Tibial artery (tissue), 4 donors: Measurements from ENCODE around the gene RTN4RL2.

Source experiments
- DNase-seq, 2 donors: peaks; one replicate each; pipeline ENCODE4 v3.0.0-alpha.2; 2019
- H3K27ac ChIP-seq, 2 donors: fragments of 200-600 bp; sonication (generic) in 1 of 2; 1 replicate in 1 of 2; 2 replicates in 1 of 2; pipeline ENCODE4 v1.5.1; 2018 to 2019; ENCODE audit warnings: mild to moderate bottlenecking in 1 of 2
- H3K27me3 ChIP-seq, 2 donors: fragments of 200-600 bp; sonication (generic) in 1 of 2; one replicate each; pipeline versions ENCODE4 v1.5.1 to v1.6.0; 2016 to 2019
- H3K36me3 ChIP-seq, 3 donors: fragments of 200-600 bp; sonication (generic) in 2 of 3; one replicate each; pipeline ENCODE4 v1.5.1; 2016 to 2019; ENCODE audit warnings: mild to moderate bottlenecking in 2 of 3
- H3K4me1 ChIP-seq, 4 donors: fragments of 200-600 bp; sonication (generic) in 2 of 4; 1 replicate in 3 of 4; 2 replicates in 1 of 4; pipeline ENCODE4 v1.5.1; 2016 to 2019
- H3K4me3 ChIP-seq, 2 donors: fragments of 200-600 bp; sonication (generic) in 1 of 2; 1 replicate in 1 of 2; 2 replicates in 1 of 2; pipeline ENCODE4 v1.5.1; 2018 to 2019; ENCODE audit warnings: mild to moderate bottlenecking in 2 of 2
- H3K9me3 ChIP-seq, 3 donors: fragments of 200-600 bp; sonication (generic) in 1 of 3; one replicate each; pipeline ENCODE4 v1.5.1; 2016 to 2019
- CTCF ChIP-seq, 2 experiments: fragments of 200-600 bp in 1 of 2; fragments of 450-650 bp in 1 of 2; IDR thresholded peaks; one replicate each; pipeline ENCODE4 v1.5.1; 2017 to 2019; ENCODE audit warnings: antibody characterized with exemption in 2 of 2, mild to moderate bottlenecking in 1 of 2, moderate library complexity in 1 of 2
- intact Hi-C: fragments of 100-400 bp; cut with DNase I; formaldehyde crosslinking; loops from one replicate; pipeline ENCODE4 v1.15.0; 2023; ENCODE audit warnings: low total_unique reads

RTN4RL2 gene

DNA sequence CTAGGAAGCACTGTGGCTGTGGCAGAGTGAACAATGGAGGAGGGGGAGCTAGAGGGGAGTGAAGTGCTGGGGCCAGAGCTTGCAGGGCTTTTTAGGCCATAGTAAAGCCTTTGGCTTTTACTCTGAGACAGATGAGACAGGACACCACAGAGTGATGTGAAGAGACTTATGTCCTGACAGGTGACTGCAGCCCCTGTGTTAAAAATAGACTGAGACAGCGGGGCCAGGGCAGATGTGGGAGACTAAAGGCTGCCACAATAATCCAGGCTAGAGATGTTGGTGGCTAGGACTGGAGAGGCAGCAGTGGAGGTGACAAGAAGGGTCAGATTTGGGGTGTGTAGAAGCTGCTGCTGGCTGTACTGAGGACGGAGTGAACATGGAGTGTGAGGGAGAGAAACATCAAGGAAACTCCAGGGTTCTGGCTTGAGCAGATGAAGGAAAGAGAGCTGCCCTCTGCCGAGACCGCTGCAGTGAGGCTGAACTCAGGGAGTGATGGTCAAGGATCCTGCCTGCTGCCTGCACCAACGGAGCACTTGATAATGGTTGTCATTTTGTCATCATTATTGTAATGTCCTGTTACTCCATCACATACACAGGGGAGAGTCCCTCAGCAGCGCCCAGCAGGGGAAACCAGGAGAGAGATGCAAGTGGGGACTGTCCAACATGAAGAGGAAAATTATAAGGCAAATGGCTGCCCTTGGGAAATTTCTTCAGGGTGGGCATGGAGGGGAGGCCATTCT, 27.8 kb downstream of the RTN4RL2 start:
- Histone ChIP-seq H3K36me3 (peaks cover 56 to 75% (median 74%) of the 10 kb centered on the region in 3 donors), H3K4me3 (no peak overlapping the region), H3K4me1 (peaks cover 0 to 5% (median 3%) of the 10 kb centered on the region in 4 donors), H3K9me3 (no peaks in the 10 kb centered on the region), H3K27ac (no peak overlapping the region), H3K27me3 (peaks cover 0 to 9% of the 10 kb centered on the region in 2 donors)
- TF ChIP-seq CTCF (IDR thresholded peaks at IDR 0.05) = no peak
- DNase-seq = no peak
- intact Hi-C loops = no loop called here

- Histone ChIP-seq H3K27me3 (no peaks in the 10 kb centered on the region), H3K27ac (no peak overlapping the region), H3K36me3 (peaks cover 40 to 64% (median 56%) of the 10 kb centered on the region in 3 donors), H3K4me3 (no peak overlapping the region), H3K4me1 (no peaks in the 10 kb centered on the region), H3K9me3 (no peaks in the 10 kb centered on the region)
- intact Hi-C loops = loop anchor here (10.0 kb wide), 1 partner anchor 154 kb away; the partner anchor contains the start of gene YPEL4
- no peak for DNase-seq
- TF ChIP-seq CTCF (IDR thresholded peaks at IDR 0.05) = no peak
Measured at GRCh38 chr11:57490456-57491248, 30.3 kb downstream of the RTN4RL2 start.

DNA sequence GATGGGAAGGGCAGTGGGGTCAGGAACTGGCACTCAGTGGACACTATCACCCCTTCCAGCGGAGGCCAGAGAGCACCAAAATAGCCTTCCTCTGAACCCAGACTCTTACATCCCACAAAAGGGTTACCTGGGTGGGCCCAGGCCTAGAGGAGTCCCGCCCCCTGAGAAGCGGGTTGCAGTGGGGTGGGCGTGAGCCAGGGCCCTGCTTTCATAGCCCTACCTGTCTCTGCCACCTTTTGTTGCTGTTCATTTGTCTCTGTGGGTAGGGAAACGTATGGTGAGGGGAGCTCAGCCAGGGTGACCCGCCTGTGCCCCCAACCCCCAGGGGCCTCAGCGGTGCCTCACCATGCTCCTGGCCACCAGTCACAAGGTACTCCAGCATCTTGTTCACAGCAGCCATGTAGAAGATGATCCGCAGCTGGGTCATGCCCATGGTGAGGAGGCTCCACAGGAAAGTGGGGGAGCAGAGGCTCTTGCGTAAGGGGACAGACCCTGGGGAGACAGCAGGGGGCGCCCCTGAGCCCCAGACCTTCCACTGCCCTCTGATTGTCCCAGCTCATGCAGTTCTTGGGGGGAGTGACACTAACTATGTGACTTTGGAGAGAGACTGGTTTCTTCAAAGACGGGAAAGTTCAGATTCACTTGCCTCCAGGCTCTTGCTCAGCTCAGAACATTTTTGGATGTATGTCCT, 31.2 kb downstream of the RTN4RL2 start:
- TF ChIP-seq CTCF (IDR thresholded peaks at IDR 0.05) = peak in 1 of 2 experiments; percentile 44
- intact Hi-C loops = loop anchor here (2.0 to 10.0 kb wide), 2 partner anchors 35 to 153 kb away; partner anchors contain the start of gene YPEL4
- Histone ChIP-seq H3K27ac (no peak overlapping the region), H3K9me3 (no peaks in the 10 kb centered on the region), H3K4me1 (no peaks in the 10 kb centered on the region), H3K36me3 (peaks cover 37 to 63% (median 52%) of the 10 kb centered on the region in 3 donors), H3K27me3 (no peaks in the 10 kb centered on the region), H3K4me3 (no peak overlapping the region)
- DNase-seq = no peak

DNA sequence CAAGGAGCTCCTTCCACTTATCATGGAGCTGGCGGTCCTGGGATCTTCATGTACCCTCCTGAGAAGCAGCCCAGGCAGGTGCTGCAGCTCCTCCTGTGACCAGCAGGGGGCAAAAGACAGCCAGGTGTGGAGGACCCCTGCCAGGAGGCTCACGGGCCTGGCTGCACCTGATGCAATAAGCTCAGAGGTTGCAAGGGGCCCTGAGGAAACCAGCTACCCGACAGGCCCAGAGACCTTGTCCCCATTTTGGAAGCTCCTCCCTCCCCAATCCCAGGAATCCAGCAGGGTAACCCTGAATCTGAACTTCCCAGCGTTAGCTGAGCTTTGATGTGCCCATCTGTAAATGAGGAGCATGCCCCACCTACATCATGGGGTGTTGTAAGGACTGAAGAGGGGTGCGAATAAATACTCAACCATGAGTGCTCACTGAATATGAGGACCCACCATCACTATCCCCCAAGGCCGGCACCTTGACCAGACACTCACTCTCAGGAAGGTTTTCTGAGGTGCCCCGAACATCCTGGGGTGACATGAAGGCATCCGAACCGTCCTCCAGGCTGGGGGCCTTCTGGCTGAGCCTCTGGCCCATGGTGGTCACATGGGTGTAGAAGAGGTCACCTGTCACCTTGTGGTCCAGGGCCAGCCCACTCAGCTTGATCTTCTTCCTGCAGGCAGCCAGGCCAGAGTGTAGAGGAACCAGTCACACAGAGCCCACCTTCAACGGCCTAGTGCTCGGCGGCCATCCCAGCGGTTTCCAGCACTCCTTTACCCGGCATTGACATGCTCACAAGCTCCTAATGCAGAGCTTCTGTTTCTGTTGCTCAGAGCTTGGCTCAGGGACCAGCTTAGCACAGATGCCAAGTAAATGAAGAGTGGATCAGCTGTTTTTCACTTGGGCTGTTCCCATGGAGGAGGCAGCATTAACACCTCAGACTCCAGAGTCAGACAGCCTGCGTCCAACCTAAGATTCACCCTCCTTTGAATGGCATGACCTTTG, 33.5 kb downstream of the RTN4RL2 start:
- no peak for DNase-seq
- intact Hi-C loops = loop anchor here (2.0 to 10.0 kb wide), 2 partner anchors 33 to 151 kb away; partner anchors contain the start of gene YPEL4

More for the DNA sequence above, 33.5 kb downstream of the RTN4RL2 start:
- no peak overlapping the region for H3K27ac ChIP-seq
- no peak overlapping the region for H3K4me3 ChIP-seq
- peak; percentile 82 to 91 for TF ChIP-seq CTCF (IDR thresholded peaks at IDR 0.05)
- no peaks in the 10 kb centered on the region for H3K27me3 ChIP-seq
- no peaks in the 10 kb centered on the region for H3K9me3 ChIP-seq
- H3K36me3 ChIP-seq = peaks cover 17 to 42% (median 32%) of the 10 kb centered on the region in 3 donors
- peaks cover 0 to 5% (median 2%) of the 10 kb centered on the region in 4 donors for H3K4me1 ChIP-seq
